Nephron progenitor cell (in vitro differentiated cells): ENCODE results near the gene GARIN5A.

Experiments
- DNase-seq: peaks from one replicate; pipeline ENCODE4 v3.0.0; 2021
- H3K27ac Mint-ChIP-seq: 2 replicates; pipeline ENCODE4 v1.8.0; 2021; ENCODE audit warnings: mild to moderate bottlenecking, moderate library complexity, mixed read lengths
- H3K27me3 Mint-ChIP-seq: 2 replicates; pipeline ENCODE4 v1.8.0; 2021; ENCODE audit warnings: mild to moderate bottlenecking, low read depth, mixed read lengths; ENCODE audit not compliant: poor library complexity
- H3K36me3 Mint-ChIP-seq: 2 replicates; pipeline ENCODE4 v1.8.0; 2021; ENCODE audit warnings: low read depth, mixed read lengths
- H3K4me1 Mint-ChIP-seq: 2 replicates; pipeline ENCODE4 v1.8.0; 2021; ENCODE audit warnings: mixed read lengths
- H3K4me3 Mint-ChIP-seq: 2 replicates; pipeline ENCODE4 v1.8.0; 2021; ENCODE audit warnings: mild to moderate bottlenecking, moderate library complexity, mixed read lengths
- H3K9me3 Mint-ChIP-seq: 2 replicates; pipeline ENCODE4 v1.8.0; 2021; ENCODE audit warnings: mild to moderate bottlenecking, moderate library complexity, mixed read lengths
- TF ChIP-seq, protein P1 (sequence below): fragments of 200-600 bp; sonication (generic); IDR thresholded peaks from 2 replicates; pipeline ENCODE4 v1.5.0; 2021; ENCODE audit warnings: antibody characterized with exemption

GARIN5A gene

DNA sequence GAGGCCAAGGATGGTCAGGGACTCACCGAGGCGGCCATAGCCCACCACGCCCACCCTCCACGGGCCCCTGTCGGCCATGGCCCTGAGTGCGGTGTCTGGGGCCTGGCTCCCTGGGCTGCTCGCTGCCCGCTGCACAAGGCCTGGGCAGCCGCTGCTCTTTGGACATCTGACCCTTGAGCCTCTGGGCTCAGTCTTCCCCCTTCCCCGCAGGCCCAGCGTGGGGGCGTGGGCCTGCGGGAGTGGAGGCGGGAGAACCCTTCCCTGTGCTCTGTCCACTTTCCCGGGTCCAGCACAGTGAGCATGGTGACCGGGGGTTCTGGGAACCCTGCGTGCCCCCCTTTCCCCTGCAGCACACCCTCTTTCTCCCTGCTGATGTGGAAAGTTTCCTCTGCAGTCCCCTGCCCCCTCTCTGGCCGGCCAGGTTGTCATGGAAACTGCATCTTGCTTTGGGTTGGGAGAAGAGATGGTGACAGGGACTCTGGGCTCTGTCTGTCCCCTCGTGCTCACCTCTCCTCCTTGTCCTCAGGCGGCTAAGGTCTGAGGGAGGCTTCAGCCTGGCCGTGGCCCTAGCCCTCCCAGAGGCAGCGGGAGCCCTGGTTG lies 37.2 kb upstream of the GARIN5A start, which contains the start of gene ASPDH:
ASPDH (minus strand) TSS at position 168 of the 600 bp plus-strand sequence; CDS start at position 78, 90 bp downstream.
- Mint-ChIP-seq H3K27ac (peak within 1 kb of the TSS; percentile 64), H3K4me3 (no peak within 1 kb of the TSS), H3K27me3 (peaks cover 3% of the 10 kb centered on the region), H3K4me1 (peaks cover 37% of the 10 kb centered on the region), H3K9me3 (no peaks in the 10 kb centered on the region), H3K36me3 (peaks cover 6% of the 10 kb centered on the region)
- TF ChIP-seq, protein P1, sequence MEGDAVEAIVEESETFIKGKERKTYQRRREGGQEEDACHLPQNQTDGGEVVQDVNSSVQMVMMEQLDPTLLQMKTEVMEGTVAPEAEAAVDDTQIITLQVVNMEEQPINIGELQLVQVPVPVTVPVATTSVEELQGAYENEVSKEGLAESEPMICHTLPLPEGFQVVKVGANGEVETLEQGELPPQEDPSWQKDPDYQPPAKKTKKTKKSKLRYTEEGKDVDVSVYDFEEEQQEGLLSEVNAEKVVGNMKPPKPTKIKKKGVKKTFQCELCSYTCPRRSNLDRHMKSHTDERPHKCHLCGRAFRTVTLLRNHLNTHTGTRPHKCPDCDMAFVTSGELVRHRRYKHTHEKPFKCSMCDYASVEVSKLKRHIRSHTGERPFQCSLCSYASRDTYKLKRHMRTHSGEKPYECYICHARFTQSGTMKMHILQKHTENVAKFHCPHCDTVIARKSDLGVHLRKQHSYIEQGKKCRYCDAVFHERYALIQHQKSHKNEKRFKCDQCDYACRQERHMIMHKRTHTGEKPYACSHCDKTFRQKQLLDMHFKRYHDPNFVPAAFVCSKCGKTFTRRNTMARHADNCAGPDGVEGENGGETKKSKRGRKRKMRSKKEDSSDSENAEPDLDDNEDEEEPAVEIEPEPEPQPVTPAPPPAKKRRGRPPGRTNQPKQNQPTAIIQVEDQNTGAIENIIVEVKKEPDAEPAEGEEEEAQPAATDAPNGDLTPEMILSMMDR: no peak
- no peak for DNase-seq

- no peak overlapping the region for H3K4me3 Mint-ChIP-seq
- TF ChIP-seq, protein P1: no peak
- no peaks in the 10 kb centered on the region for H3K9me3 Mint-ChIP-seq
- H3K4me1 Mint-ChIP-seq: peaks cover 44% of the 10 kb centered on the region
- no peaks in the 10 kb centered on the region for H3K36me3 Mint-ChIP-seq
- peak overlapping the region; percentile 63 for H3K27ac Mint-ChIP-seq
- peaks cover 3% of the 10 kb centered on the region for H3K27me3 Mint-ChIP-seq
- DNase-seq: no peak
Measured at GRCh38 chr19:50512999-50513745, 36.5 kb upstream of the GARIN5A start.

DNA sequence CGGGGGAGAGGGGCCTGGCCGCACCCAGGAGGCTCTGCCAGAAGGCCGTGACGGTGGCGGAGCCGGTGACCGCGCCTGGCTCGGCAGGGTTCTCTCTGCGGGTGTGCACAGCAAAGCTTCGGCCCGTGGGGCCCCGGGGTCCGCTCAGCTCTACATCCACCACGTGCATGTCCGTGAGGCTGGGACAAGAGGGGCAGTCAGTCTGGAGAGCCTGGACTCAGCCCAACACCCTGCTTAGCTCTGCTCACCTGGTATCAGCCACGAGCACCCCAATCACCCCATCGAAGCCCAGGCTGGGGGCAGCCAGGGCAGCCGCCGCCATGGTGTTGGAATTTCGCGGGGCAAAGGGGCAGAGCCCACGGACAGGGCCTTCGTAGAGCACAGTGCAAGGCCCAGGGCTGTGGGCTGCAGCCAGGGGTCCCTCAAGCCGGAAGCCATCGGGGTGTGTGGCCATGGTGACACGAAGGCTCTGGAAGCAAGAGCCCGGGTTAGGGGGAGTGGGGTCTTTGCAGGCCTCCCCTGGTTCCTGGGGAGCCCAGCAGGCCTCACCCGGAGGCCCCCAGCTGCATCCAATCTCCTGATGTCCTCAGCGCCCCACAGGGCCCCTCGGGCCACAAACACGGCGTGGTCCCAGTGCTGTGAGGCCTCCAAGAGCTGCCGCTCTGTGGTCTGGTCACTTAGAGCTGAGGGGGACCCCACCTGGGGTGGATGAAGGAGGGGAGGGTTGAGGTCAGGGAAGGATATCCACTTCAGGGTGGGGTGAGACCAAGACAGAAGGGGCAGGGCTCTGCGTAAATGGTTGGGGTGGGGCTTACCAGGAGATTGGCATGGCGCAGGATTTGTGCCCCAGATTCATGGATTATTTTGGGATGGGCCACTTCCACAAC lies 35.7 kb upstream of the GARIN5A start:
- peaks cover 47% of the 10 kb centered on the region for H3K4me1 Mint-ChIP-seq
- TF ChIP-seq, protein P1: no peak
- peak overlapping the region; percentile 82 for H3K4me3 Mint-ChIP-seq

DNA sequence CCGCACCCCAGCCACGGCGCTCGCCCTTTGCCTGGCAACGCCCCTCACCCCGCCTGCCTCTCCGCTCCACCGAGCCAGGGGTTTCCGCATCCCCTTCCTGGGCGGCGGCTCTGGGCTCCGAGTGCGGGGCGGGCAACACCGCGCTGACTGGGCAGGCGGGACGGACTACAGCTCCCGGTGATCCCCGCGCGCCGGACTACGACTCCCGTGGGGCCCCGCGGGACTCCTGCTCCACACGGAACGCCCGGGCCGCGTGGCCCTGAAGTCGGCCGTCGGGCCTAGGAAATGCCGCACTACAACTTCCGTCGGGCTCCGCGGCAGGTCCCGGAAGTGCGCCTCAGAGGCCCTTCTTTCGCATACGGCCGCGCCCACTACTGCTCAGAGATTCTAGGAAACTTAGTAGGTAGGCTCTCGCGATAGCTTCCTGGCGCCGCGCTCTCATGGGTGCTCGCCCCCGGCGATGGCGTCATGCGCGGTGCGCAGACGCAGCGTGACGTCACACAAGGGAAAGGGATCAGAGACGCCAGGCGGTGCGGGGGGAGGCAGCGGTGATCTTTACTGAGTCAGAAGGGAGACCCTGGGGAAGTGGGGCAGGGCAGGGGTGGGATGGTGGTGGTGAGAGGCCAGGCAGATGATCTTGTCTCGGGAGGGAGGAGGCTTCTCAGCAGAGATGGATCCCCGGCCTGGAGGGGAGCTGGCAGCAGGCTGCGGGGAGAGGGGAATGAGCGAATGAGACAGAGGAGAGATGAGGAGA lies 34.6 kb upstream of the GARIN5A start, which contains the start of gene JOSD2:
JOSD2 (minus strand) TSS at position 123 of the 754 bp plus-strand sequence. CDS start 760 bp downstream, outside the sequence.
- Mint-ChIP-seq H3K4me1 (peaks cover 47% of the 10 kb centered on the region), H3K4me3 (peak within 1 kb of the TSS; percentile 82), H3K36me3 (no peaks in the 10 kb centered on the region), H3K9me3 (no peaks in the 10 kb centered on the region), H3K27me3 (peaks cover 6% of the 10 kb centered on the region), H3K27ac (peak within 1 kb of the TSS; percentile 92)
- TF ChIP-seq, protein P1: no peak
- DNase-seq: peak; percentile 96

More for the DNA sequence above, 35.7 kb upstream of the GARIN5A start:
- Mint-ChIP-seq H3K27ac (no peak overlapping the region), H3K36me3 (no peaks in the 10 kb centered on the region), H3K9me3 (no peaks in the 10 kb centered on the region), H3K27me3 (peaks cover 6% of the 10 kb centered on the region)
- no peak for DNase-seq

DNA sequence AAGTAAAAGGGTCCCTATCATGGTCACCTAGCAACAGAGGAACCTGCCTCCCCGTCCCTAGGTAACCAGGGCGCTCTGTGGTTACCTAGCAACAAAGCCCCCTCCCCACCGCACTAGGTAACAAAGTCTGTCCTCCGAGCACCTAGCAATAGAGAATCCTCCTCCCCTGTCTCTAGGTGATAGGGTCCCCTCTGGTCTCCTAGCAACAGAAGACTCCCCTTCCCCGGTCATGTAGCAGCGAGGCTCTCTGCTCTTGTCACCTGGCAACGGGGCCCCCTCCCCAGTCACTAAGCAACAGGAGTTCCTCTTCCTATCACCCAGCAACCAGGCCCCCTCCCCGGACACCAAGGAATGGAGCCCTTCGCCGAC lies 34.0 kb upstream of the GARIN5A start:
- peak overlapping the region; percentile 82 for H3K4me3 Mint-ChIP-seq

More for the DNA sequence above, 34.0 kb upstream of the GARIN5A start:
- H3K27me3 Mint-ChIP-seq: peaks cover 6% of the 10 kb centered on the region
- peaks cover 47% of the 10 kb centered on the region for H3K4me1 Mint-ChIP-seq
- peak overlapping the region; percentile 84 for H3K27ac Mint-ChIP-seq
- no peak for DNase-seq
- H3K9me3 Mint-ChIP-seq: no peaks in the 10 kb centered on the region
- no peaks in the 10 kb centered on the region for H3K36me3 Mint-ChIP-seq
- TF ChIP-seq, protein P1: no peak
